K562 (cell line): ENCODE measurements around the gene AGPAT2. TPM values are rescaled to one million over a fixed set of nuclear protein-coding genes. Genes with fewer than 3 reads are reported as not detected.
A peak's percentile ranks its signal among the peaks of the same experiment; 100 is the strongest.

Source experiments
- HNRNPL ChIP-seq: fragments of 200-400 bp; formaldehyde crosslinking; IDR thresholded peaks from 2 replicates; pipeline ENCODE4 v1.6.1; 2017; ENCODE audit warnings: low read depth, mild to moderate bottlenecking, low read length
- HNRNPLL ChIP-seq: fragments of 200-400 bp; formaldehyde crosslinking; IDR thresholded peaks from 2 replicates; pipeline ENCODE4 v1.6.1; 2017; ENCODE audit warnings: low read length, low read depth, mild to moderate bottlenecking; ENCODE audit not compliant: poor library complexity, severe bottlenecking
- KDM5B ChIP-seq: fragments of 200-600 bp; sonication (generic); IDR thresholded peaks from 2 replicates; pipeline ENCODE4 v1.6.1; 2012; ENCODE audit warnings: low read depth, mild to moderate bottlenecking, moderate library complexity, low read length, control low read depth, inconsistent platforms; ENCODE audit not compliant: insufficient replicate concordance
- MTA2 ChIP-seq: fragments of 450-650 bp; IDR thresholded peaks from 2 replicates; pipeline ENCODE4 v1.6.1; 2016; ENCODE audit warnings: low read depth
- PRPF4 ChIP-seq: fragments of 200-400 bp; formaldehyde crosslinking; IDR thresholded peaks from one replicate; pipeline ENCODE4 v1.6.1; 2017; ENCODE audit warnings: low read length, low read depth, mild to moderate bottlenecking; ENCODE audit not compliant: insufficient read depth, poor library complexity, severe bottlenecking
- PTBP1 ChIP-seq: fragments of 200-400 bp; formaldehyde crosslinking; IDR thresholded peaks from 2 replicates; pipeline ENCODE4 v1.6.1; 2017; ENCODE audit warnings: low read depth, low read length
- PURB ChIP-seq: sonication (generic); formaldehyde crosslinking; IDR thresholded peaks from 2 replicates; pipeline ENCODE4 v1.9.0; 2021; ENCODE audit warnings: low read depth, mild to moderate bottlenecking, missing genetic modification reagents
- RBFOX2 ChIP-seq: fragments of 200-400 bp; formaldehyde crosslinking; IDR thresholded peaks from 2 replicates; pipeline ENCODE4 v1.6.1; 2017; ENCODE audit warnings: low read depth, mild to moderate bottlenecking, low read length, moderate library complexity
- SAP30 ChIP-seq: fragments of 200-600 bp; sonication (generic); IDR thresholded peaks from 2 replicates; pipeline ENCODE4 v1.6.1; 2012; ENCODE audit warnings: borderline replicate concordance, low read depth, mild to moderate bottlenecking, moderate library complexity, low read length, control low read depth, inconsistent platforms; ENCODE audit not compliant: insufficient read depth, poor library complexity, severe bottlenecking
- SMAD1 ChIP-seq: fragments of 150-350 bp; IDR thresholded peaks from 2 replicates; pipeline ENCODE4 v1.6.1; 2014; ENCODE audit warnings: low read length, low read depth; ENCODE audit not compliant: partially characterized antibody
- SRSF1 ChIP-seq: fragments of 200-400 bp; formaldehyde crosslinking; IDR thresholded peaks from 2 replicates; pipeline ENCODE4 v1.6.1; 2017; ENCODE audit warnings: mild to moderate bottlenecking, low read depth, low read length, moderate library complexity
- SRSF3 ChIP-seq: fragments of 200-400 bp; formaldehyde crosslinking; IDR thresholded peaks from 2 replicates; pipeline ENCODE4 v1.6.1; 2016; ENCODE audit warnings: mild to moderate bottlenecking, low read length, moderate library complexity; ENCODE audit not compliant: insufficient read depth
- SUPT5H ChIP-seq: fragments of 450-650 bp; IDR thresholded peaks from 2 replicates; pipeline ENCODE4 v1.6.1; 2016
- TEAD2 ChIP-seq: fragments of 450-650 bp; IDR thresholded peaks from 2 replicates; pipeline ENCODE4 v1.6.1; 2016; ENCODE audit warnings: missing genetic modification characterization, control low read depth, missing compliant biosample characterization
- THRB ChIP-seq: fragments of 450-650 bp; formaldehyde crosslinking; conservative IDR thresholded peaks from 2 replicates; pipeline ENCODE4 v1.4.0; 2022; ENCODE audit warnings: mild to moderate bottlenecking, missing genetic modification characterization
- ZEB2 ChIP-seq: fragments of 450-650 bp; IDR thresholded peaks from 2 replicates; pipeline ENCODE4 v1.6.1; 2016
- ZNF140 ChIP-seq: fragments of 250-450 bp; sonication (Bioruptor Pico); IDR thresholded peaks from 2 replicates; pipeline ENCODE4 v1.8.0; 2021; ENCODE audit warnings: moderate library complexity, mild to moderate bottlenecking, inconsistent platforms
- polyA plus RNA-seq, 8 experiments: library from polyadenylated mRNA; depleted of rRNA in 4 of 8; stranded (reverse) in 5 of 8; unstranded in 3 of 8; fragments of >200 nt; fragmentation: Nextera tagmentation in 2 of 8; fragmentation: Illumina TruSeq in 1 of 8; extraction: Ambion mirVana in 2 of 8; extraction: Trizol in 1 of 8; gene quantifications; 2 replicates each; pipeline versions ENCODE4 v1.2.1 to v1.2.3, GENCODE V29; 2011 to 2014; ENCODE audit warnings: inconsistent platforms in 1 of 8, missing spikeins in 1 of 8
- total RNA-seq, 7 experiments: library from RNA; depleted of rRNA in 6 of 7; stranded (reverse); fragments of >200 nt in 6 of 7; fragmentation: Illumina TruSeq in 2 of 7; extraction: Trizol in 2 of 7; gene quantifications; 2 replicates each; pipeline versions ENCODE4 v1.2.1 to v1.2.3, GENCODE V29; 2011 to 2021; ENCODE audit warnings: low replicate concordance in 1 of 7
- TF ChIP-seq, protein P1 (sequence below): sonication (generic); formaldehyde crosslinking; IDR thresholded peaks from 2 replicates; pipeline ENCODE4 v1.8.1; 2023; ENCODE audit warnings: mild to moderate bottlenecking, missing genetic modification reagents
- TF ChIP-seq, protein P2 (sequence below): sonication (generic); formaldehyde crosslinking; IDR thresholded peaks from 2 replicates; pipeline ENCODE4 v1.8.0; 2022; ENCODE audit warnings: mild to moderate bottlenecking, missing genetic modification reagents, borderline replicate concordance
- TF ChIP-seq, protein P3 (sequence below): IDR thresholded peaks from 3 replicates; pipeline ENCODE4 v1.6.1; 2011; ENCODE audit warnings: borderline replicate concordance, mild to moderate bottlenecking, moderate library complexity; ENCODE audit not compliant: insufficient read length; ENCODE audit errors: extremely low read depth

Gene AGPAT2
- total and polyA plus RNA-seq, 9 of the 15 experiments (the other 6 are each of a cell fraction or from before 2014, with no cell fraction given) = 0.13 to 54.5 (median 23.9) TPM

DNA sequence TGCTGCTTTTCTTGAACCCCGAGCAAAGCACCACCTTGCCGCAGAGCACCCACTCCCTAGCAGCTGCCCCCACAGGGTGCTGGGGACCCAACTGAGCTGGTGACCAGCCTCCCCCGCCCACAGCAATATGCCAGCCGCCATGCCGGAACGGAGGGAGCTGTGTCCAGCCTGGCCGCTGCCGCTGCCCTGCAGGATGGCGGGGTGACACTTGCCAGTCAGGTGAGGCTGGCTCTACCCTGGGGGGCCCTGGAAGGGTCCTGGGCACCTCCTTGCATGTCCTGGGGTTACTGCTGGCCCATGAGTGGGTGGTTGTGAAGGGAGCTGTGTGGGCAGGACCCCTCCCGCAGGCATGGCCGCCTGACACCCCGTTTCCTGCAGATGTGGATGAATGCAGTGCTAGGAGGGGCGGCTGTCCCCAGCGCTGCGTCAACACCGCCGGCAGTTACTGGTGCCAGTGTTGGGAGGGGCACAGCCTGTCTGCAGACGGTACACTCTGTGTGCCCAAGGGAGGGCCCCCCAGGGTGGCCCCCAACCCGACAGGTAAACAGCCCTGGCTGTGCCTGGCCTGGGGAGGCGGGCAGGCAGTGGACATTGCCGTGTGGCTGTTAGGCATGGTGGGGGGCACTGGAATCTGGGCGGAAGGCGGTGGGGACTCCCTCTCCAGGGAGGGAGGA, 17.3 kb downstream of the AGPAT2 start (continued):
- TF ChIP-seq SMAD1 = peak; percentile 56
- TF ChIP-seq SAP30 = no peak
- TF ChIP-seq ZEB2 = no peak
- no peak for TF ChIP-seq THRB (CRISPR knock-in tag)
- TF ChIP-seq HNRNPL = peak; percentile 31; the same call in 1 of the 2 replicates
- TF ChIP-seq PRPF4 = peak; percentile 65
- TF ChIP-seq, protein P1, sequence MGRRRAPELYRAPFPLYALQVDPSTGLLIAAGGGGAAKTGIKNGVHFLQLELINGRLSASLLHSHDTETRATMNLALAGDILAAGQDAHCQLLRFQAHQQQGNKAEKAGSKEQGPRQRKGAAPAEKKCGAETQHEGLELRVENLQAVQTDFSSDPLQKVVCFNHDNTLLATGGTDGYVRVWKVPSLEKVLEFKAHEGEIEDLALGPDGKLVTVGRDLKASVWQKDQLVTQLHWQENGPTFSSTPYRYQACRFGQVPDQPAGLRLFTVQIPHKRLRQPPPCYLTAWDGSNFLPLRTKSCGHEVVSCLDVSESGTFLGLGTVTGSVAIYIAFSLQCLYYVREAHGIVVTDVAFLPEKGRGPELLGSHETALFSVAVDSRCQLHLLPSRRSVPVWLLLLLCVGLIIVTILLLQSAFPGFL = no peak
- TF ChIP-seq RBFOX2 = peak; percentile 85
- TF ChIP-seq, protein P2, sequence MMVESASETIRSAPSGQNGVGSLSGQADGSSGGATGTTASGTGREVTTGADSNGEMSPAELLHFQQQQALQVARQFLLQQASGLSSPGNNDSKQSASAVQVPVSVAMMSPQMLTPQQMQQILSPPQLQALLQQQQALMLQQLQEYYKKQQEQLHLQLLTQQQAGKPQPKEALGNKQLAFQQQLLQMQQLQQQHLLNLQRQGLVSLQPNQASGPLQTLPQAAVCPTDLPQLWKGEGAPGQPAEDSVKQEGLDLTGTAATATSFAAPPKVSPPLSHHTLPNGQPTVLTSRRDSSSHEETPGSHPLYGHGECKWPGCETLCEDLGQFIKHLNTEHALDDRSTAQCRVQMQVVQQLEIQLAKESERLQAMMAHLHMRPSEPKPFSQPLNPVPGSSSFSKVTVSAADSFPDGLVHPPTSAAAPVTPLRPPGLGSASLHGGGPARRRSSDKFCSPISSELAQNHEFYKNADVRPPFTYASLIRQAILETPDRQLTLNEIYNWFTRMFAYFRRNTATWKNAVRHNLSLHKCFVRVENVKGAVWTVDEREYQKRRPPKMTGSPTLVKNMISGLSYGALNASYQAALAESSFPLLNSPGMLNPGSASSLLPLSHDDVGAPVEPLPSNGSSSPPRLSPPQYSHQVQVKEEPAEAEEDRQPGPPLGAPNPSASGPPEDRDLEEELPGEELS = no peak
- TF ChIP-seq ZNF140 (CRISPR knock-in tag) = no peak
- no peak for TF ChIP-seq SRSF3
- TF ChIP-seq PURB = no peak
- TF ChIP-seq HNRNPLL = peak; percentile 26
- TF ChIP-seq KDM5B = peak; percentile 25
- no peak for TF ChIP-seq TEAD2 (tag)
- TF ChIP-seq PTBP1 = peak; percentile 59; the same call in 1 of the 2 replicates
- peak; percentile 75; the same call in 1 of the 2 replicates for TF ChIP-seq SRSF1
- TF ChIP-seq MTA2 = no peak
- peak; percentile 69 for TF ChIP-seq SUPT5H
- TF ChIP-seq, protein P3, sequence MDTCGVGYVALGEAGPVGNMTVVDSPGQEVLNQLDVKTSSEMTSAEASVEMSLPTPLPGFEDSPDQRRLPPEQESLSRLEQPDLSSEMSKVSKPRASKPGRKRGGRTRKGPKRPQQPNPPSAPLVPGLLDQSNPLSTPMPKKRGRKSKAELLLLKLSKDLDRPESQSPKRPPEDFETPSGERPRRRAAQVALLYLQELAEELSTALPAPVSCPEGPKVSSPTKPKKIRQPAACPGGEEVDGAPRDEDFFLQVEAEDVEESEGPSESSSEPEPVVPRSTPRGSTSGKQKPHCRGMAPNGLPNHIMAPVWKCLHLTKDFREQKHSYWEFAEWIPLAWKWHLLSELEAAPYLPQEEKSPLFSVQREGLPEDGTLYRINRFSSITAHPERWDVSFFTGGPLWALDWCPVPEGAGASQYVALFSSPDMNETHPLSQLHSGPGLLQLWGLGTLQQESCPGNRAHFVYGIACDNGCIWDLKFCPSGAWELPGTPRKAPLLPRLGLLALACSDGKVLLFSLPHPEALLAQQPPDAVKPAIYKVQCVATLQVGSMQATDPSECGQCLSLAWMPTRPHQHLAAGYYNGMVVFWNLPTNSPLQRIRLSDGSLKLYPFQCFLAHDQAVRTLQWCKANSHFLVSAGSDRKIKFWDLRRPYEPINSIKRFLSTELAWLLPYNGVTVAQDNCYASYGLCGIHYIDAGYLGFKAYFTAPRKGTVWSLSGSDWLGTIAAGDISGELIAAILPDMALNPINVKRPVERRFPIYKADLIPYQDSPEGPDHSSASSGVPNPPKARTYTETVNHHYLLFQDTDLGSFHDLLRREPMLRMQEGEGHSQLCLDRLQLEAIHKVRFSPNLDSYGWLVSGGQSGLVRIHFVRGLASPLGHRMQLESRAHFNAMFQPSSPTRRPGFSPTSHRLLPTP = no peak
